ENCODE measurements around the gene TBR1. TPM values are rescaled to one million over a fixed set of nuclear protein-coding genes. Genes with fewer than 3 reads are reported as not detected.

TBR1 gene
- total and polyA plus RNA-seq, 12 donors: not detected

GRCh38 chr2:161406316-161406715 lies 9.8 kb upstream of the TBR1 start:
- no peak for DNase-seq
- WGBS, 2 donors: 81 to 84% methylated on average over 5 of the region's 5 CpGs
- TF ChIP-seq, protein P1, sequence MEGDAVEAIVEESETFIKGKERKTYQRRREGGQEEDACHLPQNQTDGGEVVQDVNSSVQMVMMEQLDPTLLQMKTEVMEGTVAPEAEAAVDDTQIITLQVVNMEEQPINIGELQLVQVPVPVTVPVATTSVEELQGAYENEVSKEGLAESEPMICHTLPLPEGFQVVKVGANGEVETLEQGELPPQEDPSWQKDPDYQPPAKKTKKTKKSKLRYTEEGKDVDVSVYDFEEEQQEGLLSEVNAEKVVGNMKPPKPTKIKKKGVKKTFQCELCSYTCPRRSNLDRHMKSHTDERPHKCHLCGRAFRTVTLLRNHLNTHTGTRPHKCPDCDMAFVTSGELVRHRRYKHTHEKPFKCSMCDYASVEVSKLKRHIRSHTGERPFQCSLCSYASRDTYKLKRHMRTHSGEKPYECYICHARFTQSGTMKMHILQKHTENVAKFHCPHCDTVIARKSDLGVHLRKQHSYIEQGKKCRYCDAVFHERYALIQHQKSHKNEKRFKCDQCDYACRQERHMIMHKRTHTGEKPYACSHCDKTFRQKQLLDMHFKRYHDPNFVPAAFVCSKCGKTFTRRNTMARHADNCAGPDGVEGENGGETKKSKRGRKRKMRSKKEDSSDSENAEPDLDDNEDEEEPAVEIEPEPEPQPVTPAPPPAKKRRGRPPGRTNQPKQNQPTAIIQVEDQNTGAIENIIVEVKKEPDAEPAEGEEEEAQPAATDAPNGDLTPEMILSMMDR (IDR thresholded peaks at IDR 0.05): no peak

GRCh38 chr2:161407597-161407996 lies 8.5 kb upstream of the TBR1 start:
- 89 to 93% methylated on average over 2 of the region's 2 CpGs for WGBS, 2 donors

More at GRCh38 chr2:161406316-161406715, 9.8 kb upstream of the TBR1 start:
- no peaks in the 10 kb centered on the region for H3K4me1 ChIP-seq
- H3K9me3 ChIP-seq: no peaks in the 10 kb centered on the region
- H3K27me3 ChIP-seq: no peaks in the 10 kb centered on the region
- intact Hi-C loops (cut with DNase I): no loop called here
- no peak overlapping the region for H3K27ac ChIP-seq
- peaks cover 0 to 51% (median 5%) of the 10 kb centered on the region in 9 donors for H3K36me3 ChIP-seq
- H3K4me3 ChIP-seq: no peak overlapping the region
- ATAC-seq: no peak

GRCh38 chr2:161409308-161409907 lies 6.7 kb upstream of the TBR1 start:
- no peak for DNase-seq
- H3K27me3 ChIP-seq: peaks cover 0 to 12% (median 7%) of the 10 kb centered on the region in 7 donors
- H3K4me1 ChIP-seq: peaks cover 0 to 6% (median 6%) of the 10 kb centered on the region in 9 donors
- no peak overlapping the region for H3K4me3 ChIP-seq
- peaks cover 0 to 32% (median 0%) of the 10 kb centered on the region in 9 donors for H3K36me3 ChIP-seq
- H3K9me3 ChIP-seq: no peaks in the 10 kb centered on the region
- intact Hi-C loops (cut with DNase I): no loop called here
- H3K27ac ChIP-seq: no peak overlapping the region
- WGBS, 2 donors: 97 to 98% methylated on average over 1 of the region's 1 CpG
- TF ChIP-seq, protein P1 (IDR thresholded peaks at IDR 0.05): no peak
- no peak for ATAC-seq

More at GRCh38 chr2:161407597-161407996, 8.5 kb upstream of the TBR1 start:
- Histone ChIP-seq H3K36me3 (peaks cover 0 to 43% (median 0%) of the 10 kb centered on the region in 9 donors), H3K27ac (no peak overlapping the region), H3K4me1 (no peaks in the 10 kb centered on the region), H3K27me3 (no peaks in the 10 kb centered on the region), H3K9me3 (no peaks in the 10 kb centered on the region), H3K4me3 (no peak overlapping the region)
- ATAC-seq (no peak), DNase-seq (no peak)
- intact Hi-C loops (cut with DNase I): no loop called here
- TF ChIP-seq, protein P1 (IDR thresholded peaks at IDR 0.05): no peak

DNA sequence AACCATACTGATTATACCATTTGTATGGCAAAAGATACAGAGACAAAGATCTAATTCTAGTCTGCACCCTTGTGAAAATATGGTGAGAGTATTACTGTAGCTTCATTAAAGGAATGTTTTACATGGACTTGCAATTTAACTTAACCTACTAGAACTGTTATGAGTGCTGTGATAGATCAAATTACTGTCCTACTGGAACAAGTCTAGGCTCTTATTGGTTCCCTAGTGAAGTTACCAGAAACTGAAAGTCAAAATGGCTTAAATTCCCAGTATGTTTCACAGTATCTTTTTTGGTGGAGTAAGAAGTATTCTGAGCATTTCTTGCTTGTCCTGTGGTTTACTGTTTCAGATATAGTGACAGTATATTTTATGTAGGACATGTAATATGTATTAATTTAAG lies 3.8 kb upstream of the TBR1 start:
- intact Hi-C loops (cut with DNase I): no loop called here
- no peak for DNase-seq
- peaks cover 0 to 41% (median 36%) of the 10 kb centered on the region in 7 donors for H3K27me3 ChIP-seq
- no peak overlapping the region for H3K27ac ChIP-seq
- H3K4me3 ChIP-seq: no peak overlapping the region
- H3K9me3 ChIP-seq: no peaks in the 10 kb centered on the region
- TF ChIP-seq, protein P1 (IDR thresholded peaks at IDR 0.05): no peak
- peaks cover 0 to 32% (median 0%) of the 10 kb centered on the region in 9 donors for H3K36me3 ChIP-seq
- peaks cover 7 to 36% (median 29%) of the 10 kb centered on the region in 9 donors for H3K4me1 ChIP-seq
- ATAC-seq: no peak
